ENCODE data around the gene CTIF.

The CTIF gene

DNA sequence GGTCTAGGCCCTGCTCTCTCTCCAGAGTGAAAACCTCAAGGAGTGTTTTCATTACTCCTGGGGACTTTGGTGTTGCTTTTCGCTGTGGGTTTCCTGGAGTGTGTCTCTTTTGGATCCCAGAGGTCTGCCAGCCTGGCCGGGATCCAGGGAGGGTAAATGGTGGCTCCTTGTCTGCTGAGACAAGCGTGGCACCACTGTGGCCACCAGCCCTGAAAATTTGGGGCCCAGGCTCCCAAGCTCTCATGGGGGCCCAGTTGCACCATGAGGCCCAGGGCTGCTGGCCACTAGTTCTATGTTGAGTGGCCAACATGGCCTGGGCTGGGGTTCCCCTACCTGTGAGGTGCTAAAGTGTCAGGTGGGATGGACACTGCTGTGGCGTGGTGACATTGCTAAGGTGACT lies 144.8 kb downstream of the CTIF start:
- no peak for DNase-seq (ENCODE audit: low read depth)

DNA sequence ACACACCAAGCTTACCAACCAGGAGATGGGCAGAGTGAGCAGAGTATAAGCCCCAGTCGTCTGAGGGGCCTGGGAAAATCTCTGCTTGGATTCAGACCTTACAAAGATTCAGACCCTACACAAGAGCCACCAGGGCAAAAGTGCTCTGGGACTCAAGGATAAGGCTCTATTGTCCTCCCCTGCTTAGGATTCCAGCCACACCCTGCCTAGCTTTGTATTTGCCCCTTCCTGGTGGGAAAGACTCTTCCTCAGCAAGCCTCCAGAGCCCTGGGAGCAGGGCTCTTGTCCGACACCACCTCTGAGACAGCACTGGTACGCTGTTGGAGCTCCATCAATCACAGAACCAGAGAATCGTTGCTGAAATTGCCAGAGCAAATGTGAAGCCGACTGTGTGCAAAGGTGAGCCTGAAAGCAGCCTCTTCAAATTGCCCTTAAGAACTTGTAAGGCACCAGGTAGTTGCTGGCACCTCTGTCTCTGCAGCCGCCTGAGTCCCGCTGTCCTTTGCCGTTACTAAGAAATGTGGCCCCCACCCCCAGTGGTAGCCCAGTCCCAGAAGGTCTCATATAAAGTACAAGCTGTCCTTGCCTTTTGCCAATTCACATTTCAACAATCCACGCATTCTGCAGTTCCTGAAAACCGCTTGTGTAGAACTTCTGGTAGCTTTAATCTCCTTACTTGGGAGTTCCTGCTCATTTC lies 148.7 kb downstream of the CTIF start:
- DNase-seq (ENCODE audit: low read depth): no peak

DNA sequence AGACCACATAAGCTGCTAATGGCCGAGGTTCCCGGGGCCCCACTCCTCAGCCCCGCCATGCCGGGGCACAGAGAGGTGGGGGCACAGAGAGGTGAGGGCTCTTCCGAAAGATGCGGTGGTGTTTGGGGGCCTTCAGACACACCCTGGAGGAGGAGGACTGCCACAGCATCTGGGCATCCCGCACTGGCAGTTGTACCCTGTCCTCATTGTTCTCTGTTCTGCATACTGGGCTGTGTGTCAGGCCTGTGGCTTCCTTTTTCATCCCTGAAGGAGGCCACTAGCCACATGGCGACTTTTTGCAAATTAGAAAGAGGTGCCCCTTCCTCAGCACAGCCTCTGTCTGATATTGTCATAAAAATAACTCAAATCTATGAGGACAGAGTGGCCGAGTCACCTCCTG lies 150.1 kb downstream of the CTIF start:
- DNase-seq (ENCODE audit: low read depth): no peak

DNA sequence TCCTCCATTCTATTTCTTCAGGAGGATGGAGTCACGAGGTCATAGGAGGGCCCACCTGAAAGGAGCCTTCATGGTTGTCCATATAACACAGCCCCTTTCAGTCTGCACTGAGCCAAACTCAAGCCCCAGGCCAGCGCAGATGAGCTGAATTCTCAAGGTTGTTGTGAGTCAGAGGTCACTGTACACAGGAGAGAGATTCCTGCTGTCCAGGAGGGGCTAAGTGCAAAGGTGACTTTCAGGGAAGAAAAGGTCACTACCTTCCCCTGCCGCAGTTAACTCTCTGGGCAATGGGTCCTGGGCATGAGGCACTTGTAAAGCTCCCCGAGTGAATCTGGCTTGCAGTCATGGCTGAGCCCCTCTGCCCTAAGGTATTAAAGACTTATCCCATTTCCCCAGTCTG lies 150.7 kb downstream of the CTIF start:
- DNase-seq (ENCODE audit: low read depth): no peak

DNA sequence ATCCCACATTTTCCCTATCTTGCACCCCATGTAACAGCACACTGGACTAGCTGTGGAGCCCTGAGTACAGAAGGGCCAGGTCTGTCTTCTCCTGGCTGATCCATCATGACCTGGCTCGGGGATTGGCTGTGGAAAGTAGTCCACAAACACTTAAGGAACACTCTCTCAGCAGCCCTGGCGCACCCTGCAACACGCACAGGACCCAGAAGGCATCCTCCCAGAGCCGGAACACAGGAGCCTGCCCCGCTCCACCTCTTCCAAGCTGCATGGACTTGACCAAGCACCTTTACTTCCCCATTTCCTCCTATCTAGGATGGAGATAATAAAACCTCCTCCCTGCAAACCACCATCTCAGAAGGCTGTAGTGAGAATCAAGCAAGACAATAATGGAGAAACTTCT lies 151.7 kb downstream of the CTIF start:
- DNase-seq (ENCODE audit: low read depth): no peak

DNA sequence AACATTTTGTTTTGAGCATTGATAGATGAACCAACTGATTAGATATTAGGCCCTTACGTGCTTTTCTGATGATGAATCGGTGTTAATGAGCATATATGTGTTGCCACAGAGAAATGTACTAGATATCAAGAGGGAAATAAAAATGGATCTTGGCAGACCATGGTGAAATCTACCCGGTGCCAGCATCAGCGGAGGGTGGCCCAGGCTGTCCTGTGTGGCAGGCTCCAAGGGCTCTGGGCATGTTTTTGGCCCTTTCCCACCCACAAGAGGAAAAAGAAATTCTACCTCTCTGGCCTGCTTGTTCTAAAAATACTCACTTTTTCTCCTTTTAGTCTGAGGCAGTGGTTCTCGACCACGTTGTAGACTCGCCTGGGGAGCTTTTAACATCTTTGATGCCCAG lies 154.2 kb downstream of the CTIF start:
- no peak for DNase-seq (ENCODE audit: low read depth)

DNA sequence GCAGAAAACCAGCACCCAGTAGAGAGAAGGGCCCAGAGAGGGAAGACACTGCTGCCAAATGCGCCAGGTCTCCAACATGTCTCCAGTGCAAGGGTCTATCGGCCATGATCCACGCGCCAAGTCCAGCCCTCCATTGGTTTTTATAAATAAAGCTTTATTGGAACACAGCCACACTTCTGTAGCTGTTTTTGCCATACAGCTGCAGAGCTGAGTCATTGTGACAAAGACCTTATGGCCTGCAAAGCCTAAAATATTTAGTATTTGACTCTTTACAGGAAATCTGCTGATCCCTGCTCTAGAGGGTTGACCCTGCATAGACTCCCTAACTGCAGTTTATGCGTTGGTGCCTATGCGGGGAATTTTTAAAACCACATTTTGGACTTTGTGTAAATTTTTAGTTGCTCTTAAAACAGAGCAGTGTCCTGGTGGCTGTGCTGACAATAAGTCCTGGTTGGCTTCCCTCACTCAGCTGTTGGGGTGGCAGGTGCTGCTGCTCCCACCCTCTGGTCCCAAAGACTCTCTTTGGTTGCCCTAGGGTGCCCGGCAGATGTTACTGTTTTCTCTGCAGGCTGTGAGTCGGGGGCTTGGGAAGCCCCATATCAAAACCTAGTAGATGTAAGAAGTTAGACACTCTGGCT lies 154.9 kb downstream of the CTIF start:
- no peak for DNase-seq (ENCODE audit: low read depth)

DNA sequence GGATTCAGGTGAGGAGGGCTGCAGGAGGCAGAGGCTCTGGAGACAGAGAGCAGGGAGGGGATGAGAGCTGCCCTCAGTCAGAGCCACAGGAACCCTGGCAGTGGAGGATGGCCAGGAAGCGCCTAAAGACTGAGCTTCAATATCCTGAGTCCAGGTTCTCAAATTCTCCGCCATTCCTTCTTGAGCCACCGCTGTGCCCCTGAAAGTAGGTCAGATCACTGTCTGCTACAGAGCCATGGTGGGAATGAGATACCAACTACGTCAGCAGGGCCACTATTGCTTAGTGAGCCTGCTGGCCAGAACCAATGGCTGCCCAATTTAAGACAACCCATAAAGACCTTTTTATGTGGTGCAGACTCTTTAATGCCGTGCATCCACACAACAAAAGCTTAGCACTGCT lies 155.5 kb downstream of the CTIF start:
- DNase-seq (ENCODE audit: low read depth): no peak

DNA sequence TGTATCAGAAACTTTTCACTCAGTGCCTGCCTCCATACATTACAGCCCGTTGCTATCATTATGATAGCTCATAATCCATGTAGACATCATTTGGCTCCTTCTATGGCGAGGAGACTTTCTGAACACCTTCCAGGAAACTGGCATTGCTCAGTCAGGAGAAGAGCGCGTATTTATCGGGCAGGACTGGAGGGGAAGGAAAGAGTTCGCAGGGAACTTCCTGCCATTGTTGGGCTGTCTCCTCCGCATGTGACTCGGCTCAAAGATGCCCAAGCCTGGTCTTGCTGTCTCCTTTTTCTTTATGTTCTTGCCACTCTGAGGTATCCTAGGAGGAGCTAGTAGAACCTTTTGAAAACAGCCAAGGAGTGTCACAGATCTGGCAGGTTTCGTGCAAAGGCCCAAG lies 156.8 kb downstream of the CTIF start:
- no peak for DNase-seq (ENCODE audit: low read depth)

DNA sequence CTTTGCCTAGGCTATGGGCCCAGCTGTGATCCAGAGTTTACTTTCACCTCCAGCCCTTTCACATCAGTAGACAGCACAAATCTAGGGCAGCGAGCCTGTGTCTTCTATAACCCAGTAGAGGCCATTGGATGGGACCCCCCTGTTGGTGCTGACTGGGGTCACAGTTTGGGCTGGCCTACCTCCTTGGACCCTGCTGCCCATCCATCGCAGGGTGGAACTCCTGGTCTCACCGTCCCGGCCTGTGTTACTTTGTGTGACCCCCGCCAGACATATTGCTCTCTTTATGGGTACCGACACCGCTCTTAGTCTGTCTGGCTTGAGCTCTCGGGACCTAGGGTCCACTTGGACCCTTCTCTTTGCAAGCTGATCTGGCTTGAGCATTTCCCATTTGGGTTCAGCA lies 157.4 kb downstream of the CTIF start:
- no peak for DNase-seq (ENCODE audit: low read depth)

DNA sequence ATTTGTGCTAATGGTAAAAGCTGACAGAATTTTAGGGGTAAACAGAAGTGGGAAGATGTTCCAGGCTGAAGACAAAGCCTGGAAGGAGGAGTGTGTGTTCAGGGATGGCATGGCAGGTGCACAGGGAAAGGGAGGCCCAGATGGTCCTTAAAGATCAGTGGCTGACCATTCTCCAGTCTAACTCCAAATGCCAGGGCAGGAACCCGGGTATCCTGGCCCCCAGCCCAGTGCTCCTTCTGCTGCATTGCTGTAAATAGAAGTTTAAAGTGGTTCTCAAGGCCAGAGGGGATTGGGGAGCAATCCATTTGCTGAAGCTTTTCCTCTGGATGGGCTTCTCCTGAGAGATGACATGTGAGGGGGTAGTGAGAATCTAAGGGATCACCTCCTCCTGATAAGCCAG lies 158.6 kb downstream of the CTIF start:
- no peak for DNase-seq (ENCODE audit: low read depth)

DNA sequence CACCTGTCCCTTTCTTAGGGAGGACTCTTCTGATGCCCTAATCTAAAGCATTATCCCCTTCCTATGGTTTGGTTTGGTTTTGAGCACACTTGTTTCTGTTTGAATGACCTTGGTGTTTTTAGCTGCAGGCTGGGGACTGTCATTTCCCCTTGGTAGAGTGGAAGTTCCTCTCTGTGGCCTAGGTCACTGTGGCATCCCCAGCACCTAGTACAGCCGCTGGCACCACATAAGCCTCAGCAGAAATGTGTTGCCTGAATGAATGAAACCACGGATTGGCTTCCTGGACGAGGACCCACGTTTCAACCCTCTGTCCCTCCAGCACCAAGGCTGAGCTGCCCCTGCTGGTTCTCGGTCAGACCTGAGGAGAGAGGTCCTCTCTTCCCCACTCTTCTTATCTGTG lies 159.9 kb downstream of the CTIF start:
- DNase-seq (ENCODE audit: low read depth): no peak

DNA sequence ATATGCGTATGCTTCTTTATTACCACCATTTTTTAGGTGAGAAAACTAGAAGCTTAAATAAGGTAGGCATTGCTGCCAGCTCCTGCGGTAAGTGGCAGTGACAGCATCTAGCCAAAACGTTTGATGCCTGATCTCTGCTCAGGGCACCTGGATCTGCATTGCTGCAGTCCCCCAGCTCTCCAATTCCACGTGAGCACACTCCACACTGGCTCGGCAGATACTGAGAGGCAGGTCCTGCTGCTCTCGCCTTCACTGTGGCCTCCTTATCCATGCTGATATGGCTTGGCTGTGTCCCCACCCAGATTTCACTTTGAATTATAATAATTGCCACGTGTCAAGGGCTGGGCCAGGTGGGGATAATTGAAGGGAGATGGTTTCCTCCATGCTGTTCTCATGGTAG lies 160.9 kb downstream of the CTIF start:
- DNase-seq (ENCODE audit: low read depth): no peak

DNA sequence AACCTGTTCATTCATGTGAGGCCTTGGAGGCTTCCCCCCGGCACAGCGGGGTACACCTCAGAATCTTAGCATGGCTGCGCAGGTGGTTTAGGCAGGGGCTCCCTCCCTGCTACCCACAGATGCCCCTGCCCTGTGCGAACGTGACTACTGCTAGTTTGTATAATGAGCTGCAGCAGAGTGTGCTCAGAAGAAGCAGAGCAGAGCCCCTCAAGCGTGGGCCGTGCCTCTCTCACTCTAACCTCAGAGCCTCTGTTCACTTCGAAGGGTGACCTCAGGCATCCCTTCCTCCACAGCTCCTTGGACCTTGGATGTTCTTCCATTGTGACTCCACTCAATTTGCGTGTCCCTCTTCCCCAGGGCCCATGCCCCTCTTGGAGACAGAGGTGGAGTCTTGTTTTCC lies 161.6 kb downstream of the CTIF start:
- DNase-seq (ENCODE audit: low read depth): no peak

DNA sequence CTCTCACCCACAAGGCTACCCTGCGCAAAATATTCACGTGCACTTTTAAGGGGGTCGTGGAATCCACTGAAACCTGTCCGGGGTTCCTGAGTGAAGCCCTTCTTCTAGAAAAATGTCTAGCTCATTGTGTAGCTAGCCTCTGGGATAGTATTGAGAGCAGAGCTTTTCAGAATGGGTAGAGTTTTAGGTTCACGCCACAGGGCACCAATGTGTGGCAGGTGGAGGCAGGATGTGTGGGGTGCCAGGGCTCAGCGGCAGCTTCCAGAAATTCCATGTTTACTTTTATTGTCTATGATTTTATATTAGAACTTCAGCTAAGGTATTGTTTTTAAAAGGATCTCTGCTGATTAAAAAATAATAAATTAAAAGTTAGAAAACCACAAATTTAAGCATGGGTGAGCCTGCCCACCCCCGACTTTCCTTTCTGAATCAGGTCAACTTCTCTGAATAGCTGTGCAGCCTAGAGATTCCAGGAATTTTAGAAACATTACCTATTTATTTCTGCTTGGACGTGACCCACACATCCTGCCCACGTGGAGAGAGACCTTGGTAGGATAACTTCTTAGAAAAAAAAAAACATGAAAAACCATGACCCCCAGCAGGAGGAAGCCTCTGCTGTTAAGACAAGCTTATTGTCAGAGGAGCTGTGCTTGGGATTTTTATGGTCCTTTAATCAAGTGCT lies 163.7 kb downstream of the CTIF start:
- no peak for DNase-seq (ENCODE audit: low read depth)

DNA sequence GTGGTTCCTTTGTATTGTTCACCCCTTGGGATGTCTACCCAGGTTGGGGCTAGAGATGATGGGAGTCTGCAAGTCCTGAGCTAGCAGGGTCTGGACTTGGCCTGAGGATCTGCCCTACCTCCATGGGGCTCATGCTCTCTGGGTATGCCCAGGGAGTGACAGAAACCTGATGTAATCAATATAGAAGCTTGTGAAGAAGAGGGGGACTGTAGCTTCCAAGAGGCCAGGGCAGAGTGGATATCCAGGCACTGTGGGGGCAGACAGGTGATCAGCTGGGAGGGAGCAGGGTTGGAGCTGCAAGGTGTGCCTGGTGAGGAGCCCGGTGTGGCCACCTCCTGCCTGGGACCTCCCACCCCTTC lies 164.2 kb downstream of the CTIF start:
- no peak for DNase-seq (ENCODE audit: low read depth)

DNA sequence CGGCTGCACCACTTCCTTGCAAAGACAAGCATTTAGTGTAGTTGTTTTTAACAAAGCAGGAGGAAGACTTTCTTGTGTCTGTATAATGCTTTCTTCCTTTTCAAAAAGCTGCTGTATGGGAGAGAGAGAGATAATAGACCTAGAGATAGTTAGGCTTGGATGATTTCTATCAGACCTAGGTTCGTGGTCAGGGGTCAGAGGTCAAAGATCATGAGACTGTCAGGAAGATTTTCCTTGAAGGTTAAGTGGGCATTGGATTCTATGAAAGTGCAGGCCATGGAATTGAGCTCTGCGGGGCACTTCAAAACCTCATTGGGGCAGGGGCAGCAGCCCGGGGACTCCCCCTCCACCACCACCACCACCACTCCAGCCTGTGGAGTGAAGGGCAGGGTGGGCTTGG lies 164.6 kb downstream of the CTIF start:
- DNase-seq (ENCODE audit: low read depth): no peak

DNA sequence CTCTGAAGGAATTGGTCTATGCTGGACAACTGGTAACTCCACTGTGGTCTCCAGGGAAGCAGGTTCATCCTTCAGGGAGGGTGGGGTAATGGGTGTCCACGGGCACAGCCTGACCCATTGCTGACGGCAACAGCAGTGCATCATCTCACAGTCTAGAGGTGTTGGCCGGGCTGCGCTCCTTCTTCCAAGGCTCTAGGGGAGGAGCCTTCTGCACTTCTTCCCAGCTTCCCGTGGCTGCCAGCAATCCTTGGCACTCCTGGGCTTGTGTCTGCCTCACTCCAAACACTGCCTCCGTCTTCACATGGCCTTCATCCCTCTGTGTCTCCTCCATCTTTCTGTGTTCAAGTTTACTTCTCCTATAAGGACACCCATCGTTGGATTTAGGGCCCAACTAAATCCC lies 166.2 kb downstream of the CTIF start:
- DNase-seq (ENCODE audit: low read depth): no peak

DNA sequence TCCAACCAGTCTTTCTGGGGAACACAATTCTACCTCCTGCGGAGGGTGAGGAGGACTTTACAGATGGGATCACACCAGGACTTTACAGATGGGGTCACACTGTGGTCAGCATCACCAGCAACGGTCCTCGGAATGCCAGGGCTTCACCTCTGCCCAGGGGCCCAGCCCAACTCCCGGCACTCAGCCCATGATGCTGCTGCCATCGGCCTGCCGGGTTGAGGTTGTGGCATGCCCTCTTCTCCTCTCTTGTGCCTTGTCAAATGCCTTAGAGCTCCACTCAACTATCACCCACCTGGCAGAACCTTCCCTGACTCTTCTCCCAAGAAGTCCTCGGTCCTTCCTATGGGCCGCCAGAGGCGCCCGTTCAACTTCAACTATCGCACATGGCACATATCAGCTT lies 166.7 kb downstream of the CTIF start:
- no peak for DNase-seq (ENCODE audit: low read depth)

DNA sequence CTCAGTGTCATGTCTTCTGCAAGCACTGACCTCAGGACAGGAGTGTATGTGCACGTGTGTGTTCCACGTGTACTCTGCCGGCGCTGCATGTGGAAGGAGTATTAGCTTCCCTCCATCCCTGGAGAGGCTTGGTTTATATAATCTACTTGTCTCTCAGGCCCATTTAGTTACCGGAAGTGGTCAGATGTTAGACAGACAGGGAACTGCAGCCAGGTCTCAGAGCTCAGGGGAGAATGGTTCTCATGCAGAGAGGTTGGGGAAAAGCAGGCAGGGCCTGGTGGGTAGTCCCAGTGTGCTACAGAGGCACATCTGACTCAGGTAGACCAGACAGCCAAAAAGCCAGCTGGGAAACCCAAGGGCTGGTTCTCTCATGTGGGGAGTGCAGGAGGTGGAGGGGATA lies 167.9 kb downstream of the CTIF start:
- no peak for DNase-seq (ENCODE audit: low read depth)

DNA sequence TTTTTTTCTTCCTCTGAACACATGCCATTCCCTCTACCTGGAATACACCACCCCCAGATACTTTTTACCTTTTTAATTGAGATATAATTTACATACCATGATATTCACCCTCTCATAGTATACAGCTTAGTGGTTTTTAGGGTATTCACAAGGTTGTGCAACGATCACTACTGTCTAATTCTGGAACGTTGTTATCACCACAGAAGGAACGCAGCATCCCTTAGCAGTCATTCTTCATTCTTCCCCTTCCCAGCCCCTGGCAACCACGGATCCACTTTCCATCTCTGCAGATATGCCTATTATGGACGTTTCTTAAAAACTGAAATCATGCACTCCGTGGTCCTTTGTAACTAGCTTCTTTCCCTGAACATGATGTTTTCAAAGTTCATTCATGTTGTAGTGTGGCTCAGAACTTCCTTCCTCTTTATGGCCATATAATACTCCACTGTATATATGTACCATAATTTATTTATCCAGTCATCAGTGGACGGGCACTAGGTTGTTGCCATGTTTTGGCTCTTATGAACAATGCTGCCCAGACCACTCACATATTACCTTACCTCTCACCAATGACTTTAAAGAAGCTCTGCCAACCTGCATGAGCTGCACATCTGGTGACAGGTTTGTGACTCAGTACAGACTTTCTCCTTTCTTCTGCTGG lies 168.9 kb downstream of the CTIF start:
- DNase-seq (ENCODE audit: low read depth): no peak

DNA sequence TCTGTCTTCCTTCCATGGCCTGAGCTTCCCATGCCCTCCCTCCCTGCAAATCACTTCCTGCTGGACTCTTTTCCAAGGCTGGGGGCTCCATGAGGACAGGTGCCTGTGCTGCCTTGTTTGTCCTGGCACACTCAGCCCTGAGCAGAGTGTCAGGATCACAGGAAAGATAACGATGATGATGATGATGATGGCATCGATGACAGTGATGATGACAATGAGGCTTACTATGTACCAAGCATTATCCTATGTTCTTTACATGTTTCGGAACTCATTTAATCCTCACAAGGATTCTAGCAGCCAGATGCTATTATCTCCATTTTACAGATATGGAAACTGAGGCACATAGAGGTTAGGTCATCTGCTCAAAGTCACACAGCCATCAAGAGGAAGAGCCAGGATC lies 170.0 kb downstream of the CTIF start:
- no peak for DNase-seq (ENCODE audit: low read depth)

DNA sequence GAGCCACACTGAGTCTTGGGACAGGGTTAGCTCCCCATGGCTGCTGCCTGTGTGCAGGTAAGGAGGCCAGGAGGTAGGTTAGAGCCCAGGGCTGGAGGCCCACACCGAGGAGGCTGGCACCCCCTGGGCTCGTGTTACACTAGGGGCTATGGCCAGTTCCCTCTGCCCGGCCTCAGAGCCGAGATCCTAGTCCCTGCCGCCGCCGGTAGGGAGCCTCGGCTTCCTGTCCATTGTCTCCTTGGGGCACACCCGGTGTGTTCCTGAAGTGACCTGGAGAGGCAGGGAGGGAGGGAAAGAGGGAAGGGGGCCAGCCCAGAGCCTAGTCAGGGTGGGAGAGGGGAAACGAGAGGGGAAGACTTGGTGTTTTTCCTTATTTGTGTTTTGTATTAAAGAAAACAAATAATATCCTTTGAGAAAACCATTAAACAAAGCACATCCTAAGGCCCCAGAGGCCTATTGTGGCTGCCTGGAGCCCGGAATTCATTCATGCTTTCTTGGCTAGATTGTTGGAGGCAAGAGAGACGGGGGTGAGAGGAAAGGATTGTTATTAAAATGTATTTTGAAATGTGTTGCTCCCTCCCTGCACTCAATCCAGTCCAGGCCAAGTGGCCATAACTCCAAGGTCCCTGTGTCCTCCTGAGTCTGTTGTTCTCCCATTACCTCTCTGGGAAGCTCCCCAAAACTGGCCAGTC lies 170.7 kb downstream of the CTIF start:
- no peak for DNase-seq (ENCODE audit: low read depth)

Data from stimulated activated CD8-positive, alpha-beta memory T cell treated with anti-CD3 and anti-CD28 coated beads, Interleukin-15, amount 100 ng/mL, for 24 hours (primary cell).